Calu3 (cell line): ENCODE results near the gene ONECUT1. TPM values are rescaled to one million over a fixed set of nuclear protein-coding genes. Genes with fewer than 3 reads are reported as not detected.

Experiments
- BruUV-seq: library from RNA; stranded (reverse); fragments of 400-500 nt; replicated peaks from 2 replicates; lab custom pipeline; 2021; lab: Mats Ljungman, UMichigan
- CTCF ChIA-PET: fragments of 300-600 bp; sonication (Branson Sonifier 250); formaldehyde crosslinking; loops from one replicate; lab custom pipeline; 2022; ENCODE audit warnings: antibody characterized with exemption; lab: Charles Lee
- DNase-seq: peaks from one replicate; pipeline ENCODE4 v3.0.0; 2022
- H3K27ac Mint-ChIP-seq: one replicate; pipeline ENCODE4 v1.8.0; 2022; ENCODE audit warnings: mixed read lengths; ENCODE audit not compliant: unreplicated experiment
- H3K27me3 Mint-ChIP-seq: one replicate; pipeline ENCODE4 v1.8.0; 2022; ENCODE audit warnings: mixed read lengths; ENCODE audit not compliant: unreplicated experiment
- H3K36me3 Mint-ChIP-seq: one replicate; pipeline ENCODE4 v1.8.0; 2022; ENCODE audit warnings: mild to moderate bottlenecking, moderate library complexity, mixed read lengths; ENCODE audit not compliant: insufficient read depth, unreplicated experiment
- H3K4me1 Mint-ChIP-seq: one replicate; pipeline ENCODE4 v1.8.0; 2022; ENCODE audit warnings: mild to moderate bottlenecking, low read depth, mixed read lengths; ENCODE audit not compliant: unreplicated experiment
- H3K4me3 Mint-ChIP-seq: one replicate; pipeline ENCODE4 v1.8.0; 2022; ENCODE audit warnings: mild to moderate bottlenecking, low read depth, moderate library complexity, mixed read lengths; ENCODE audit not compliant: unreplicated experiment
- H3K9me3 Mint-ChIP-seq: one replicate; pipeline ENCODE4 v1.8.0; 2022; ENCODE audit warnings: low read depth, mixed read lengths; ENCODE audit not compliant: unreplicated experiment
- CTCF ChIP-seq: fragments of 200-600 bp; IDR thresholded peaks from one replicate; pipeline ENCODE4 v1.8.0; 2022; ENCODE audit warnings: antibody characterized with exemption; ENCODE audit not compliant: unreplicated experiment
- intact Hi-C: fragments of 100-400 bp; cut with micrococcal nuclease; formaldehyde crosslinking; loops from one replicate; pipeline ENCODE4 v1.10.0; 2022; ENCODE audit not compliant: unreplicated experiment
- total RNA-seq: library from RNA; stranded (reverse); gene quantifications from 2 replicates; pipeline ENCODE4 v1.2.3, GENCODE V29; 2022

ONECUT1 gene
- total RNA-seq, 1 experiment from 2014 or later, result 1.1 TPM

- TF ChIP-seq CTCF, result no peak
- intact Hi-C loops, result no loop called here
- Mint-ChIP-seq H3K36me3 (no peaks in the 10 kb centered on the region), H3K4me3 (no peak overlapping the region), H3K27ac (no peak overlapping the region), H3K4me1 (peaks cover 12% of the 10 kb centered on the region), H3K27me3 (no peaks in the 10 kb centered on the region), H3K9me3 (no peaks in the 10 kb centered on the region)
- BruUV-seq, result no TSS peak
- DNase-seq, result peak; percentile 44
- CTCF ChIA-PET, result no interaction called here
Measured at GRCh38 chr15:52709187-52709981, 80.8 kb downstream of the ONECUT1 start.

Other genes starting within 250 kb of the ONECUT1 start
- gene ARPP19, start 221.3 kb downstream of the ONECUT1 start, total RNA-seq, result 145 and 155 TPM in 2 replicates
- 21.8 and 22.2 TPM in 2 replicates for gene ATOSA, start 110.9 kb downstream of the ONECUT1 start, total RNA-seq